G401 (cell line): ENCODE results near the gene RIPOR1. TPM values are rescaled to one million over a fixed set of nuclear protein-coding genes. Genes with fewer than 3 reads are reported as not detected.

Source experiments
- DNase-seq: peaks from one replicate; pipeline ENCODE4 v3.0.0-alpha.2; 2015; ENCODE audit warnings: low spot score
- in situ Hi-C: cut with HindIII; loops from 2 replicates; pipeline ENCODE4 v1.10.0; 2016; ENCODE audit warnings: low sequenced_read_pairs, mixed read lengths
- total RNA-seq: library from RNA; depleted of rRNA; stranded (reverse); fragments of >200 nt; shearing (Covaris generic); gene quantifications from 2 replicates; pipeline ENCODE4 v1.2.3, GENCODE V29; 2014

The RIPOR1 gene
- total RNA-seq, 1 experiment from 2014 or later: 4.1 TPM

DNA sequence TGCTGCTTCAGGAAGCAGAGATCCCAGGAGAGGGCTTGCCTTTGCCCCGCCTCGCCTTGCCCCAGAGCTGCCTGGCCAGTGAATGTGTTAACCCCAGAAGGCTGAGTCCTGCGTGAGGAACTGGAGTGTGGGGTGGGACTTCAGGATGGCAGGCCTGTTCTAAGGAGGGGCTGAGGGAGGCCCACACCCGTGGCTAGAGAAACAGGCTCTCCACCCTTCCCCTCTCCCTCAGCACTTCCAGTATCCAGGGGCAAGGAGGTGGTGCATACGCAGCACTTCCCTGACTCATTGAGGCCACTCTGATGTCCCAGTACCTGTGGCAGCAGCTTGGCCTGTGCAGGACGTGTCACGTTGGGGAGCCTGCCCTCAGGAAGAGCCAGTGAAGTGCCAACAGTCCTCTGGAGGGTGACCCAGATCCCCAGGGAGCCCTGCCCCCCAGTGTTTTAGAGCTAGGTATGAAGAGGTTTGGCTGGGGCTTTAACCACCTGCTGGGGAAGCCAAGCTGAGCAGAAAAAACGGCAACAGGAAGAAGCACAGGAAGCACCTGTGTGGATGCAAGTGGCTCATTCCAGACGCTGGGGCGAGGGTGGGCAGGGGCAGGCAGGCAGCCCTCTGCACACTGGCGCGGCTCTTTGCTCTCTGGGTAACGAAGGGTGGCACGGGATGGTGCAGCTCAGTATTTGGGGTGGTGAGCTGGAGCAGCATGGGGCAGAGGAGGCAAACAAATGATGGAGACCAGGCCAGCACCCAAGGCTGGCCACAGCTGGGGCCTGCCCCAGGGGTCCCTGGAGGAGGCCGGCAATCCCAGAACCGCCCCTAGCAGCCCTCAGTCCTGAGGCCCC, 19.0 kb downstream of the RIPOR1 start:
- in situ Hi-C loops: no loop called here
- DNase-seq: no peak

DNA sequence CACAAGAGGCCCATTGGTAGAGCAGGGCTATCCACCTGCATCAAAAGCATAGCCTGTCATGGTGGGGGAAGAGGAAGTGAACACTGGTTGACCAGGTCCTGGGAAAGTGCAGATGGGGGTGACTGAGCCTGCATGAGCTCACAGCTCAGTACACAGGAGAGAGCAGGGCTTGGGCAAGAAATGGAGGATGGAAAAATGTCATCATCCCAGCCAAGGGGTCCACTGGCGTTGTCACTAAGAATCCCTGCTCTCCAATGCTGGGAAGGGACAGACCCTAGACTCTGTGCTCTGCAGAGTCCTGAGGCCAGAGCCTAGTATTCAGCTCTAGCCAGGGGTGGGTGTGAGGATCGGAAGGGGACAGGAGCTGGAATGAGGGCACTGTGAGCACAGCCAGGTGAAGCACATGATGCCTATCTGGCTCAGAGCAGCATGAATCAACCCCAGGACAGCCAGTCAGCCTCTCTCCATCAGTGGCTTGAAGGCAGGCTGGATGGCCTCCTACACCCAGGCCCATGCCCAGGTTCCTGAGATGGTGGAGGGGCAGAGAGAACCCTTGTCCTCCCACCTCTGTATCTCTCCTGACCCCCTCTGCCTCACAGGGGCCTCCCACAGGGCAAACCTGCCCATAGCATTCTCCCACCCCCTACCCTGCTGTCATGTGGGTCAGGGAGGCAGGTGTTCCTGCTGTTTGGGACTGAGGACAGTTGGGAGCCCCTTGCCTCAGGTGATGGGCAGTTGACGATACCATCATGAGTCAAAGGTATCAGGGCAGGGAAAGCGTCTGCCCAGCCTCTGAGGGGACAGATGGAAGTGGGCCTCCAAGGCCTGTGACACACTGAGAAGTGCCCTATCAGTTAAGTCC, 19.9 kb downstream of the RIPOR1 start:
- in situ Hi-C loops: no loop called here
- no peak for DNase-seq

DNA sequence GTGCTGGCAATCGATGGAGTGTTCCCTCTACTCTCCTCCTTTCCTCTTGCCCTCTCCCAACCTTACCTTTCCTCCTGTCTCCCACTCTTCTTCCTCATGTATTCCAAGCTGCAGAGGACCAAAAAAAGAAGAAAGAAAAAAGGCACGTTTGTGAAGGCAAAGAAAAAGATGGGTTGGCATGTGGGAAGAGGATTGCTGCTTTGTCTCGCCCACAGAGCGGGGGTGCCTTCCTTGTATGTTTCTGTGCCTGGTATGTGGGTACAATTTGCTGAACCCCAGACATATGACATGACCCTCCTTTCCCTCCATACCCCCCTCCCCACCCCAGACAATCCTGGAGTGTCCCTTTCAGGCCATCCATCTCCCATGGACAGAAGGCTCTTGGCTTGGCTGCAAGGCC, 20.6 kb downstream of the RIPOR1 start:
- no peak for DNase-seq
- in situ Hi-C loops: no loop called here

DNA sequence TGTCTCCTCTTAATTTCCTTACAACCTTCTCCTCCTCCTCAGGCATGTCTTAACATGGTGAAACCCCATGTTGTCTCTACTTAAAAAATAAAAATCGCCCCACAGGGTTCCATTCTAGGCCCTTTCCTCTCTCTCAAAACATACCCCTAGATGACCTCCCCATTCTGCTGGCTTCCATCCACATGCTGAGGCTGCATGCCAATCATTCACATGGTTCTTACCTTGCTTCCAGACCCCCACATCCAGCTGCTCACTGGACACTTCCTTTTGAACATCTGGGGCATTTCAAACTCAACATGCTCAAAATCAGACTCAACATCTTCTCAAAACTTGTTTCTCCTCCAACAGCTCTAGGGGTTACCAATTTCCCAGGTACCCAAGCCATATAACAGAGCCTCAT, 21.3 kb downstream of the RIPOR1 start:
- no peak for DNase-seq
- in situ Hi-C loops: no loop called here

DNA sequence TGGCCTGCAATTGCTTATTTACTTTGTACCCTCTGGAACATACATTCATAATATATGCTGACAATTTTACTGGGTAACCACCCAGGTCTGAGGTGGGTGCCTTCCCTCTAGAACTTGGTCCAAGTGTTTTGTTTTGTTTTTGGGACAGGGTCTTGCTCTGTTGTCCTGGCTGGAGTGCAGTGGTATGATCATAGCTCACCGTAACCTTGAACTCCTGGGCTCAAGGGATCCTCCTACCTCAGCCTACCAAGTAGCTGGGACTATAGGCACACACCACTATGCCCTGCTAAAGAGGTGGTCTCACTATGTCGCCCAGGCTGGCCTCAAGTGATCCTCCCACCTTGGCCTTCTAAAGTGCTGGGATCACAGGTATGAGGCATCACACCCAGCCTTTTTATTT, 22.5 kb downstream of the RIPOR1 start:
- no peak for DNase-seq
- in situ Hi-C loops: no loop called here

DNA sequence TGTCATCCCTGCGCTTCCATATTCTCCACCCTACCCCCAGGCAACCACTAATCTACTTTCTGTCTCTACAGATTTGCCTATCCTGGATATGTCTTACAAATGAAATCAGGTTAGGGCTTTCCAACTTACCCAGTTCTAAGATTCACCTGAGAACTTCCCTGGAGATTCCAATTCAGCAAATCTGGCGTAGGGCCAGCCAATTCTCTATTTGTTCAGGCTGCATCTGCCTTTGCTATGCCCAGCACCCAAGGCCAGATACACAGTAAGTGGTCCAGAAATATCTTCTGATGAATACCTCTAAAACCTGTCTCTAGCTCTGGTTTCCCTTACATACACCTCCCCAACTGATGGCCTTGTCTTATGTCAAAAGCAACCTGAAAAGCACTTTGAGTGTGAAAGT, 23.3 kb downstream of the RIPOR1 start:
- DNase-seq: no peak
- in situ Hi-C loops: no loop called here

DNA sequence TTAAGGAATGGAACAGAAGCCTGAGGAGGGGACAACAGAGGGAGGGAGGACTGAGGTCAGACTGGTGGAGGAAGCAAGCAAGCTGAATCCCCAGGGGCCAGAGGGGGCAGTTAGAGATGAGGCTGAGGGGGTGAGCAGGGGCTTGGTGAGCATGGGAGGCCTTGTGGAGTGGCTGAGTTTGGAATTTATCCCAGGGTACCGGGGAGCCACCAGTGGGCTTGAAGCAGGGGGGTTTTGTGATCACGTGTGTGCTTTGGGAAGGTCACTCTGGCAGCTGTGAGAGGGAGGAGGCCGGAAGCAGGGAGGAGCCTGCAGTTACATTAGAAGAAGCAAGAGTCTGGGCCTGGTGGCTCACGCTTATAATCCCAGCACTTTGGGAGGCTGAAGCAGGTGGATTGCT, 23.8 kb downstream of the RIPOR1 start:
- no peak for DNase-seq
- in situ Hi-C loops: no loop called here

DNA sequence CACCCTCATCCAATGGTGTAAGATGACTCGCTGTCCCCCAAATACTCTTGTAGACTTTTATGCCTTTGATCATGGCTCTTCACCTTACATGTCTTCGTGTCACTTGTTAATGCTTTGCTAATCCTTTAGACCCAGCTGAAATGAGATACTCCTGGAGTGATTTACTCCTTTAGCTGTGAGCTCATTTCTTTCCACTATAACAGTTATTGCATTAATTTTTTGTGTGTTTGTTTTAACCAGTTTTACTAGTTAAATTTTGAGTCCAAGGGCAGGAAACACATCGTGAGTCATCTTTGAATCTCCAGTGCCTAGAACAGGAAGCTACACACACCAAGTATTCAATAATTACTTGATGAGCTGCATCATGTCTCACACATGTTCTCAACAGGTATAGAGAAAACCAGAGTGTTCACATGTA, 27.2 kb downstream of the RIPOR1 start:
- no peak for DNase-seq
- in situ Hi-C loops: no loop called here

DNA sequence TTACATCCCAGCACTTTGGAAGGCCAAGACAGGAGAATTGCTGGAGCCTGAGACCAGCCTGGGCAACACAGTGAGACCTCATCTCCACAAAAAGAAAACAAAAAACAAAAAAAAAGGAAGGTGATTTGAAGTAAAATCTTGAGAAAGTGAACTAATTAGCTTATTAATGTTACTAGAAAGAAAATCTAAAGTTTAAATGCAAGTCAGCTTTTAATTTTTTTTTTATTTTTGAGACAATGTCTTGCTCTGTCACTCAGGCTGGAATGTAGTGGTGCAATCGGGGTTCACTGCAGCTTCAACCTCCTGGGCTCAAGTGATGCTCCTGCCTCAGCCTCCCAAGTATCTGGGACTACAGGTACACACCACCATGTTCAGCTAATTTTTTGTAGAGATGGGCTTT, 30.2 kb downstream of the RIPOR1 start:
- in situ Hi-C loops: no loop called here

DNA sequence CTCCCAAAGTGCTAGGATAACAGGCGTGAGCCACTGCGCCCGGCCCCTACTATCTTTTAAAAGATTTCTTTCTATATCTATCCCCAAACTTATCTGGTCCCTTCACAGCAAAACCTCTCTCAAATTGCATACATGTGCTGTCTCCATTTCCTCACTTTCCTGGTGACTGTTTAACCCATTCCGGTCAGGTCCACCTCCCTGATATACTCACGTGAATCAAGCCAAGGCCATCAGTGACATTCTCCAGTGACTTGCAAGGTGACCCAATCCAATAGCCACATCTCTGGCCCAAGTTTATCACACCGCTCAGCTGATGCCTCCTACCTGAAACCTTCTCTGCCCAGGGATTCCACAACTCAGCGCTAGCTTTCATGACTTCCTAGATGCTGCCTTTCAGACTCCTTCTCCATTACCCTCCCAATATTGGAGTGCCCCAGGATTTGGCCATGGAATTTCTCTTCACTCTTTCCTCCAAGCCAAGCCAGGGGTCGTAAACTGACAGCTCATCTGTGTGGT, 32.3 kb downstream of the RIPOR1 start:
- no peak for DNase-seq
- in situ Hi-C loops: no loop called here

More for the DNA sequence above, 30.2 kb downstream of the RIPOR1 start:
- DNase-seq: no peak

DNA sequence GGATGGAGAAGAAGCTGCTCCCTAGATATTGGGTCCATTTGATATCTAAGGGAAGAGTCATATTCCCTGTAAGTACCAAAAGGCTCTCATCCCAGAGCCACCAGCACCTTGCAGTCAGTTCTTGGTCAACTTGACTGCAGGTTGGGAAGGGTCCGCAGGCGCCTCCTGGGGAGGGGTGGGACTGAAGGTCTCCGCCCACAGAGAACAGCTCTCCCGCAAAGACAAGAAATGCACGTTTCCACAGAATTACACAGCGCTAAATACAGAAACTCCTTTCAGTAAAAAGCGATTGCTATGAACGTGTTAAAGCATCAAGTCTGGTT, 32.8 kb downstream of the RIPOR1 start:
- in situ Hi-C loops: no loop called here
- no peak for DNase-seq

DNA sequence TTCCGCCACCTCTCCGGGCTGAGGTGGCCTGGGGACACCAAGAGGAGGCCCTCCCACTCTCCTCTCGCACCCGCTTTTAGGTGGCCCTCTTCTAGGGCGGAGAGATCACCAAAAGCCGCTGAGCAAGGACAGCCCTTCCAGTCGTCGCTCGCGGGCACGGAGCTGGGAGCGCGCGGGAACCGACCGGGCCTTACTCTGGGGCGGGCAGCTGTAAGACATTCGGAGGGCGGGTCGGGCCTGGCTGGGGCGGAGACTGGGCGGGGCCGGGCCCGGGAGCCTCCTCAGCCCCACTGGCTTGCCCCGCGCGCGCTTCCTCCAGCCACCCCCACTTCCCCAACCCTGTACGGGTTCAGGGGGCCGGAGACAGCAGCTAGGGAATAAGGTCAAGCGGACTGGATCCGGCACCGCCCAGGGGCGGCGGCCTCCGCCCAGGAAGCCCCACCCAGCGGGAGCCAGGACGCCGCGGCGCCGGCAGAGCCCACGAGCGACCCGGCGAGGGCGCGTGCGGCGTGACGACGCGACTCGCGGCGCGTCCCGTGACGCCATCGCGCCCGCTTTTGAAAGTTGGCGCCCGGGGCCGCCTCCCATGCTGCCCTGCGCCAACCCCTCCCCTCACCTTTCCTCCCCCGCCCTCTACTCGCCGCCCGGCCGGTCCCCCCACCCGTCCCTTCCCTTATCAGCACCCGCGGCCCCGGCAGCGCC, 33.3 kb downstream of the RIPOR1 start:
- peak; percentile 93 for DNase-seq
- in situ Hi-C loops: no loop called here

DNA sequence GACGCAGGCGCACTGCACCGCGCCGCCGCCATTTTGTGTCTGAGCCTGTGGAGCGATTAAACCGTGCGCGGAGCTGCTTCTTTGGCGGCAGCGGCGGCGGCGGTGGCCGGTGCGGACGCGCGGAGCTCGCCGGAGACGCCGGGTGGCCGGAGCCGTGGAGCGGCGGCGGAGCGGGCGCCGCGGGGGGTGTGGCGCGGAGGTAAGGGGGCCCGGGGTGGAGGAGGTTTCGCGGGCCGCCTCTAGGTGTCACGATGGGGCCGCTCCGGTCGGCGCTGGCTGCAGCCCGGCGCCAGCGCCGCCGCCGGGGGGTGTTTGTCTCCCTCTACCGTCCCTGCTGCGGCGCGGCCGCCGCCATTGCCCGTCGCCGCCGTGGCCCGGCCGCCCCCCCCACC, 33.9 kb downstream of the RIPOR1 start, which contains the start of gene CTCF:
TSS of gene CTCF (plus strand) at position 1 of the 392 bp plus-strand sequence. CDS start 48,307 bp downstream, outside the sequence.
- in situ Hi-C loops: no loop called here
- DNase-seq: peak; percentile 78

DNA sequence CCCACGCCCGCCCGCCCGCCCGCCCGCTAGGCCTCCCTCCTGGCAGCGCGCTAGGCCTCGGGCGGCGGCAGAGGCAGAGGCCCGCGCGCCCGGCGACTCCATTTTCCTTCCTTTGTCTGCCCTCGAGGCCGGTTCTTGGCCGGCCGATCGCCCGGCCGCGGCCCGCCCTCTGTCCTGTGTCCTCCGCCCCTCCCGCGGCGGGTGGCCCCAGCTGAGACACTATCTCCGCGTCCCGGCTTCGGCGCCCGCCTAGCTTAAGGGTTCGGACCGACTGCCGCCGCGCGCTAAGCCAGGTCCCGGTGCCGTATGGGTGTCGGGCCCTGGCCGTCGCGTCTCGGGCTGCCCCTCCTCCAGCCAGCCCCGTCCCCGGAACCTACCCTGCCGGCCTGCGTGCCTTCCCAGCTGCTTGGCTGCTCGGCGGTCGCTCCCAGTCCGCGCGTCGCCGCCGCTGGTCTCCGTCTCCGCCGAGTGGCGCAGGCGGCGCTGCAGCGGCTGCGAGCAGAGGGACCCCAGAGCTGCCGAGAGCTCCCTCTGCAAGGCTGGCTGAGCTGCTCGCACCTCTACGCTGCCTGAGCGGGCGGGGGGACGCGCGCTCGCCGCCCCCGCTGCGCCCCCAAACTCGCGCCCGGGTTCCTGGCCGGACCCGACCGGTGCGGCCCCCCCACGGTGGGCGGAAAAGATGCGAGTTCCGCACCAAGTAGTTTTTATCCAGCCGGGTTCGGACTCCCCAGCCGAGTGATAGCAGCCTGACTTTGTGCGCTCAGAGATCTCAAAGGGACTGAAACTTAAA, 34.5 kb downstream of the RIPOR1 start:
- DNase-seq: peak; percentile 55
- in situ Hi-C loops: no loop called here

DNA sequence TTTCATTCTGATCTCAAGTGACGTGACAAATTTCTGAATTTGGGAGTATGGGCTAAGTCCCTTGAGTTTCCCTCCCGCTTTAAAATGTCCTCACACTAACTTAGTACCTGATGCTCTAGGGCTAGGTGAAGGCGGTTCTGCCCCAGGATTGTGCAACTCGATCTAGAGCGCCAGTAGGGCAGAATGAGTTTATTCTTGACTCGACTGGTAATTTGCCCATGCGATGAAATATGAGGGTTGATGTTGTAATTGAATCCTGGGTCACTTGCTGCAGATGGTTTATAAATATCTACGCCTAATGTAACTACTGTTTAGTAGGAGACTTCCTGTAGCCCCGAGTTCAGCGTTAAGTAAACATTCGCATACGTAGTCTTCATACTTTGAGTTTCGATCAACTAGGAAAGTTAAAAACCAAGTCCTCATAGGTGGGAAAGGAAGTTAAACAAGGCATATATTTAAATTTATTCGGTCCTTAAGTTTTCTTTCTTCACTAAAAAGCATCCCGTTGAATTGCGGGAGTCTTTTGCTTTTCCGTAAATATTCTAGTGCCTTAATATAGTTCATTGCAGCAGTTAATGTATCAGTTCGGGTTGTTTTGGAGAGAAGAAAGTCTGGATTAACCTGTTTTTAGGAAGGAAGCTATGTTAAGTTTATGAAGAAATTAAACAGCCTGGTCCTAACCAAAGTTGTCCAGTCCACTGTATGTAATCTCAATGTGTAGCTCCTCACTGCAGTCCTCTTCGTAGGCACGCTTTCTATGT, 35.3 kb downstream of the RIPOR1 start:
- no peak for DNase-seq
- in situ Hi-C loops: no loop called here

DNA sequence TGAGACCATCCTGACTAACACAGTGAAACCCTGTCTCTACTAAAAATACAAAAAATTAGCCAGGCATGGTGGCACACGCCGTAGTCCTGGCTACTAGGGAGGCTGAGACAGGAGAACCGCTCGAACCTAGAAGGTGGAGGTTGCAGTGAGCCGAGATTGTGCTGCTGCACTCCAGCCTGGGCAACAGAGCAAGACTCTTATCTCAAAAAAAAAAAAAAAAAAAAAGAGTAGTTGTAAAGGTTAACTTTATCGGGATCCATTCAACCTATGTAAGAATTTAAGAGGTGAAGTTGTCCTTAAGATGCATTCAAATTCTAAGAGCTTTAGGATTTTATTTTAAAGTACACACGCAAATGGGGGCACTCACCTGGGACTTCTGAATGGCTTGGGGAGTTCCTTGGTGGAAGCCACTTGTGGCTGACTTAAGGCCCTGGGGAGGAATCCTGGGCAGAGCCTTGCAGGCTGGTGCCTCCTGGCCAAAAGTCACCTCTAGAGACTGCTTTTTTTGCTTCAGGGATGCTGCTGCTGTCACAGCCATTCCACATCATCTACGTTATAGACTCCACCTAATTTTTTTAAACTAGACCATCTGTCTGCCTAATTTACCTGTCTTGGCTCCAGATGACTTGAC, 37.0 kb downstream of the RIPOR1 start:
- DNase-seq: no peak
- in situ Hi-C loops: no loop called here

DNA sequence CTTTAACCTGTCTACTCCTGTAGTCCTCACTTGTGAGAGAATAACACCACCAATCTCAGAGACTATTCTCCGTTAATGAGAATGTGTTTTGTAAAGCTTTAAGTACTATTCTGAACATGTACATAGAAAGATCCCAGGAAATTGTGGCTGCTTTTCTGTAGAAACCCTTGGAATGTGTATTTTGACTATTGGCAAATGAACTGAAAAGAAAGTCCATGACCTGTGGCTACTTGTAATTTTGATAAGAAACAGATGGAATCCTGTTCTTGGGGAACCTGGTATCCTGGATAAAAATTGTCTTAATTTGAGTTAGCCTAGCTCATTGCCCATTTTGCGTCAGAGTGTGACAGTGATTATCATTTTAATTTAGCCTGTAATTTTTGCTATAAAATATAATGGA, 42.8 kb downstream of the RIPOR1 start:
- DNase-seq: no peak
- in situ Hi-C loops: no loop called here

DNA sequence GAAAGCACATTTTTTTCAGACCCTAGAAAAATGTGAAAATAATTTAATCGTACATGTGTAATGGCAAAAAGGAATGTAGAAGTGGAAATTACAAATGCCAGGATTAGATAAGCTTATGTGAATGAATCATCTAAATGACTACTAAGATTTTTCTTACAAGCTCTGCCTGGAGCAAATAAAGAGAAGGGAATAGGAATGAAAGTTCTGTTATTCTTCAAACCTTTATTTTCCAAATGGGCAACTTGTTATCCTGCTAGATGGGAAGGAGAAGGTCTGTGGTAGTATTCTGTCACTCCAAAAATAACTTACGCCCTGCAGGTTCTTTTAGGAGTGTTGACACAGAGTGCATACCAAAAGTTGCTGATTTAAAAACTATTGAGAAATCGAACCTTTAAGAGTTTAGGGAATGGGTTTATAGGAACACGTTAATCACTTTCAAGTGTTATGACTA, 43.4 kb downstream of the RIPOR1 start:
- DNase-seq: no peak
- in situ Hi-C loops: no loop called here
